Measurements from ENCODE around the gene LRPPRC. TPM values are rescaled to one million over a fixed set of nuclear protein-coding genes. Genes with fewer than 3 reads are reported as not detected.

LRPPRC gene
- total RNA-seq, 6 experiments from 2014 or later: 39.6 to 53.8 (median 45.5) TPM

DNA sequence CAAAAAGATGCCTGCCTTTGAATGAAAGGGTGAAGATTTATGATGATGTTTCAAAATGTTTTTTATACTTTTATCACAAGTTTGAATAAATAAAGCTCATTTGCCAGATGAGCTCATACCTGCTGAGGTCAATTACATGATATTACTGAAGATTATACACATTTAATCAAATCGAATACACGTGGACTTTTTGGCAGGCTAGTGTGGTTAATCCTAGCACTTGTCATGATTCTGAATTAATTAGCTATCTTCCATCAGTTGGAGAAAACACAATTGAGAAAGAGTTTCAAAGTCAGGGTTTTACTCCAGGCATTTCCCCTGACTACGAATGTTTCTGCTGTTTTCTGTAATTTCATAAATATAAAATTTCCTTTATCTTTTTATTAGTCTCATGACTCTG is 54.4 kb downstream of the LRPPRC start:
- H3K27me3 ChIP-seq: no peaks in the 10 kb centered on the region
- TF ChIP-seq CTCF (IDR thresholded peaks at IDR 0.05): no peak
- no peak for TF ChIP-seq POLR2A (IDR thresholded peaks at IDR 0.05)
- DNase-seq (no peak), ATAC-seq (no peak)
- H3K4me1 ChIP-seq: no peaks in the 10 kb centered on the region
- peaks cover 0 to 31% (median 8%) of the 10 kb centered on the region in 4 donors for H3K36me3 ChIP-seq
- no peak overlapping the region for H3K4me3 ChIP-seq
- no peak overlapping the region for H3K27ac ChIP-seq
- no peaks in the 10 kb centered on the region for H3K9me3 ChIP-seq
- intact Hi-C loops (cut with DNase I): no loop called here
- WGBS (ENCODE audit: insufficient coverage, low coverage, low lambda C conversion rate, missing lambda C conversion rate): 66% methylated on average over 3 of the region's 3 CpGs

DNA sequence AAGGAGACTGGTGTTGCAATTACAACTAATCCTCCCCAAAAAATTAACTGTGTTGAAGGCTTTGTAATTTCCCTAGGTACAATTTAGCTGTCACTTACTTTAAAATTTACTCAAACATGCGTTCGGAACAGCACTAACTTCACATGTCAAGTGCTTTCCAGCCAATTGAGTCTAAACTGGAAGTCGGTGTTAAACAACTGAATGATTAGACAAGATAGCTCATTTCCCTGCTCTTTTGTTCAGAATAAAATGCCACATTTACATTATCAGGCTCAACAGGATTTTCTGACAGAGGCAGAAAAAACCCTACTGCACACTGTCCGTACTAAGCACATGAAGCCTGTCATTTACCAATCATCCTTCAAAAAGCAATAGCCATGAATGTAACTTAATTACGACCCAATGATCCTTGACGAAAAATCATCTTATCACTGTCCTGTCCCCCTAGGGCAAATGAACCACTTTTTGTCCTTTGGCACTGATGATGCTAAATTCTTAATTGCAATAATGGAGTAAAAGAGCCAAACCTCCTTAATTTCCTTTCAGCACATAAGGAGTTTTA is 56.0 kb downstream of the LRPPRC start:
- Histone ChIP-seq H3K27ac (no peak overlapping the region), H3K4me3 (no peak overlapping the region), H3K4me1 (no peaks in the 10 kb centered on the region), H3K9me3 (no peaks in the 10 kb centered on the region), H3K27me3 (no peaks in the 10 kb centered on the region), H3K36me3 (peaks cover 0 to 15% (median 3%) of the 10 kb centered on the region in 4 donors)
- intact Hi-C loops (cut with DNase I): no loop called here
- TF ChIP-seq POLR2A (IDR thresholded peaks at IDR 0.05) (no peak), CTCF (IDR thresholded peaks at IDR 0.05) (no peak)
- ATAC-seq (no peak), DNase-seq (no peak)
- WGBS (ENCODE audit: insufficient coverage, low coverage, low lambda C conversion rate, missing lambda C conversion rate): 90% methylated on average over 6 of the region's 6 CpGs

GRCh38 chr2:43937269-43937820 is 58.4 kb downstream of the LRPPRC start:
- Histone ChIP-seq H3K36me3 (peaks cover 0 to 18% (median 4%) of the 10 kb centered on the region in 4 donors), H3K9me3 (no peaks in the 10 kb centered on the region), H3K4me3 (no peak overlapping the region), H3K27me3 (no peaks in the 10 kb centered on the region), H3K4me1 (no peaks in the 10 kb centered on the region), H3K27ac (no peak overlapping the region)
- ATAC-seq (no peak), DNase-seq (no peak)
- WGBS (ENCODE audit: insufficient coverage, low coverage, low lambda C conversion rate, missing lambda C conversion rate): 76% methylated on average over 3 of the region's 3 CpGs
- TF ChIP-seq CTCF (IDR thresholded peaks at IDR 0.05) (no peak), POLR2A (IDR thresholded peaks at IDR 0.05) (no peak)
- intact Hi-C loops (cut with DNase I): no loop called here

DNA sequence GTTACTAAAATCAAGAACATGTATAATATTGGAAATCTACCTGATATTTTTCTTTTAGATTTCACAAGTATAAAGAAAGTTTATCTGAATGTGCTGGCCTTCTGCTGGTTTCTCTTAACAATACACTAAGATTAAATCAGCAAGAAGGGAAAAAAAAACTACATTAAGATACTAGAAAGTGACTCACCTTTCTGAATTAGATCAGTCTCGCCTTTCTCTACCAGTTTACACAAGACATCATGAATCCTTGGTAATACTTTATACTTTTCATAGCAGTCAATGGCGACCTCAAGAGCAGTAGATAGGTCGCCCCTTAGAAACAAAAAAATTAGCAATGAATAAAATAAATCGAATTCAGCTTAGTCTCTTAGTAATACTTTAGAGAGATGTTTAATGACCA is 61.2 kb downstream of the LRPPRC start:
- no peaks in the 10 kb centered on the region for H3K9me3 ChIP-seq
- 82% methylated on average over 4 of the region's 4 CpGs for WGBS (ENCODE audit: insufficient coverage, low coverage, low lambda C conversion rate, missing lambda C conversion rate)
- no peak for ATAC-seq
- intact Hi-C loops (cut with DNase I): no loop called here
- H3K36me3 ChIP-seq: peaks cover 0 to 22% (median 5%) of the 10 kb centered on the region in 4 donors
- no peak overlapping the region for H3K27ac ChIP-seq
- no peaks in the 10 kb centered on the region for H3K4me1 ChIP-seq
- H3K4me3 ChIP-seq: no peak overlapping the region
- TF ChIP-seq CTCF (IDR thresholded peaks at IDR 0.05) (no peak), POLR2A (IDR thresholded peaks at IDR 0.05) (no peak)
- no peak for DNase-seq
- no peaks in the 10 kb centered on the region for H3K27me3 ChIP-seq

Measured in right lobe of liver (tissue), 6 donors.